Fibroblast of skin of right quadriceps (primary cell): ENCODE results near the gene ELAVL3.
A peak's percentile ranks its signal among the peaks of the same experiment; 100 is the strongest.
"Not testable (repeated sequence)": the region's sequence is repeated elsewhere in the genome, so short reads cannot be mapped to it uniquely, and the experiment has no call there.

Experiments used
- DNase-seq: peaks from one replicate; pipeline ENCODE4 v3.0.0-alpha.2; 2013

The ELAVL3 gene

DNA sequence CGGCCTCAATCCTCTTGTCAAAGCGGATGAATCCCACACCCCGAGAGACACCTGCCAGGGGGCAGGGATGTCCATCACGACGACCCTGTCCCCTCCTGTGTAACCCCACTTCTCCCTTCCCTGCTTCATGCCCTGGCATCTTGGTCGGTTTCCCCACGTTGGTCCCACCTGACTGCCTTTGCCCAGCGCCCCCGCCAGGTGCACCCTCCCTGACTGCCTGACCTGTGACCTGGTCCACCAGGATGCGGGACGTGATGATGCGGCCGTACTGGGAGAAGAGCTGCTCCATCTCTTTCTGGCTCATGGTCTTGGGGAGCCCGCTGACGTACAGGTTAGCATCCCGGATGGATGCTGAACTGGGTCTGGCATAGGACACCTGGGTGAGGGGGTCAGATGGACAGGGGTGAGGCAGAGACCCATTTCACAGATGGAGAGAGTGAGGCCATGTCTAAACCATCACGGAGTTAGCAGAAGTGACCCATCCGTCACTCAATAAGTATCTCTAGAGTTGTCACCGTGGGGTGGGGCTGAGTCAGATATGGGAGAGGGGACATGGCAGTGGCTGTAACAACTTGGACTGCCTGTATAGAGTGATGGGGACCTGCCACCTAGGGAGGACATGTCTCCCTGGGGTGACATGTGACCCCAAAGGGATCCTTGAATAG lies 22.5 kb downstream of the ELAVL3 start:
- DNase-seq = no peak

DNA sequence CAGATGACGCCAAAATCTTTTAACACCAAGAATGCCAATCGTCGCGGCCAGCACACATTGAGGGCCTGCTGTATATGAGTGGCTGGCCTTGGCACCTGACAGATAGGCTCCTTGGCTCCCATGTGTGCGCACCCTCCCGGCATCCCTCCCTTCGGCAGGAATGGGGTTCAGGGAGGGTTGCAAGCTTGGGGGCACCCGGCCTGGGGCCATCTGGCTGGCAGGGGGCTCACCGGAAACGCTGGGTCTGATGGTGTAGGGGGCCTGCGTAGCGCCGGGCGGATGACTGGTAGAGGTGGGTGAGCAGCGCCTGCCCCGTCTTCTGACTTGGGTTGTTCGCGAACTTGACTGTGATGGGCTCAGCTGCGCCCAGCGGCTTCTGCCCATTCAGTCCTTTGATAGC lies 23.0 kb downstream of the ELAVL3 start:
- no peak for DNase-seq

DNA sequence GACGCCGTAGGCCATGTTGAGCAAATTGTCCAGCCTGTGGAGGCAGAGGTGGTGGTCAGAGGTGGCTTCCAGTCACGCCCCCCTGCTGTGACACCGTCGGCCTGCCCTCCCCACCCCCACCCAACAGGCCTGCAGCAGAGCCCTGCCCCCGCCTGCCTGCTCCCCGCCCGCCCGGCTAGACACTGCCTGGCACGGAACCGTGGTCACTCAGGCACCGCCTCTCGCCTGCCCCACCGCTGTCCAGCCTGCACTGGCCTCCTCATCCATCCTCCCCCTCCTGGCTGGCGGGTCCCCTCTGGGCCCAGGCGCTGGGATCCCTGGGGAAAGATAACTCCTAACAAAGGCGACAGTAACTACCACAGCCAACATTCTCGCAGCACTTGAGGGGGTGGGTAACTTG lies 23.7 kb downstream of the ELAVL3 start:
- no peak for DNase-seq

DNA sequence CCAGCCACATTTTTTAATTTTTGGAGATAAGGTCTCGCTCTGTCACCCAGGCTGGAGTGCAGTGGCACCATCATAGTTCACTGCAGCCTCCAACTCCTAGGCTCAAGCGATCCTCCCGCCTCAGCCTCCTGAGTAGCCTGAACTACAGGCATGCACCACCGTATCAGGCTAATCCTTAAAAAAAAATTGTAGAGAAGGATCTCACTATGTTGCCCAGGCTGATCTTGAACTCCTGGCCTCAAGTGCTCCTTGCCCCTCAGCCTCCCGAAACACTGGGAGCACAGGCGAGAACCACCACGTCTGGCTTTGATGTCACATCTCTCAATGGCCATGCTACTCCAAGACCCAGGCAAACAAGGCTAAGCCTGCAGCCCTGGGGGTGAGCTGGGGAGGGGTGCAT lies 24.2 kb downstream of the ELAVL3 start:
- DNase-seq = no peak

DNA sequence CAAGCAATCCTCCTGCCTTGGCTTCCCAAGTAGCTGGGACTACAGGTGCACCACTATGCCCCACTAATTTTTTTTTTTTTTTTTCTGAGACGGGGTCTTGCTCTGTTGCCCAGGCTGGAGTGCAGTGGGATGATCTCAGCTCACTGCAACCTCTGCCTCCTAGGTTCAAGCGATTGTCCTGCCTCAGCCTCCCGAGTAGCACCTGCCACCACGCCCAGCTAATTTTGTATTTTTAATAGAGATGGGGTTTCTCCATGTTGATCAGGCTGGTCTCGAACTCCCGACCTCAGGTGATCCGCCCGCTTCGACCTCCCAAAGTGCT lies 25.7 kb downstream of the ELAVL3 start:
- not testable (repeated sequence) for DNase-seq

DNA sequence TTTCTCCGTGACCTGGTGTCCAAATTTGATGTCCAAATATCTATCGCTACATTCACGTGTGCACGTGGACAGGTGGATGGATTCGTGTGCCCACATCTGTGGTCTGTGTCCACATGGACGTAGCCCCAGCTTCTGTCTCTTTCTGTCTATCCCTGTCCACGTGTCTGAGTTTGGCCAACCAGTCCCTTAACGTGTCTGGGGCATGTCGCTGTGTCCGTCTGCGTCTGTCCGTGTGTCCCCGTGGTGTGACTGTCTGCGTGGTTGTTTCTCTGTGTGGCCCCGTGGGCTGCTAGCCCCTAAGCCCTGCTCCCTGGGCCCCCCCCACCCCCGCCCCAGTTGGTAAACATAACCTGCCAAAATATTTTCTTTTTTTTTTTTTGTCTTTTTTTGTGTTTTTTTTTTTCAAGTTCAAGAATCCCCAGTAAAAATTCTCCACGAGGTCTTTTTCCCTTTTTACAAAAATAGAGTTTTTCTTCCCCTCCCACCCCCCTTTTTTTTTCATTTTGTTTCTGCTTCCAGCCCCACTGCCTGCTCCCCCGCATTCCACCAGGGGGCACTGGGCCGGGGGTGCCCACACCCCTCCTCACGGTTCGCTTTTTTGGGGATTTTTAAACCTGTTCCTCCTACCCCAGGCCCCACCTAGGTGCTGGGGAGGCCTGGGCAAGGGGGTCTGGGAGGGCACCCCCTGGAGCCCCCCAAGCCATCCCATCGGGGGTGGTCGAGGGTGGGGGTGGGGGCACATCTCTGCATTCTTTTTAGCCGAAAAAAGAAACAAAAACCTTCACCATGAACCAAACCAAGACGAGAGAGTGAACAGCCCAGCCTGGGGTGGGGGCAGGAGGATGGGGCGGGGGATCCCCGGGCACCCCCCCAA lies 27.1 kb downstream of the ELAVL3 start:
- no peak for DNase-seq

DNA sequence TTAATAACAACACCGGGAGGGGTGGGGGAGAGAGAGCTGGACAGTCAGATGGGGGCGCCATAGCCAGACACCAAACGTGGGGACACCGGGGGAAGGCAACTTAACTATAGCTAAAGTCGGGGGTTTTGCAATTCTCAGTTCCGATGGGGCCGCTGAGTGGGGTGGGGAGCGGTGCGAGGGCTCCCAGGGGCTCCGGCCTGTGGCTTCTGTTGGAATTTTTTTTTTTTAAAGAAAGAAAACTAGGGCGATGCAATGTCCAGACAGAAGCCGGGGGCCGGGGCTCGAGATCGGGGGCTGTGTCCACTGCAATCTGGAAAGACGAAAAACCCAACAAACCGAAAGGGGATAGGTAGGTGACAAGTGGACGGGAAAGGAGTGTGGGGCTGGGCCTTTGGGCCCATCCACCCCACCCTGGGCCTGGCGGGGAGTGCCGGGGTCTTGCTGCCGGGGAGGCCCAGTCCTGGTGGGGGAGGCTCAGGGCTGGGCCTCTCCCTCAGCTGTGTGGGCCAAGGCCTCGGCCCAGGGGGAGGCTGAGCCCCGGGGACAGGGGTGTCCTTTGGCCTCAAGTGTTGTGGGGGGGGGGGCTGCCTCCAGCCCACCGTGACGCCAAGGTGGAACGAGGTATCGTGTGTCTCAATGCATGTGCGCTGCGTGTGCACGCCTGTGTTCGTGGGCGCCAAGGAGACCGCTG lies 28.1 kb downstream of the ELAVL3 start:
- DNase-seq = no peak

DNA sequence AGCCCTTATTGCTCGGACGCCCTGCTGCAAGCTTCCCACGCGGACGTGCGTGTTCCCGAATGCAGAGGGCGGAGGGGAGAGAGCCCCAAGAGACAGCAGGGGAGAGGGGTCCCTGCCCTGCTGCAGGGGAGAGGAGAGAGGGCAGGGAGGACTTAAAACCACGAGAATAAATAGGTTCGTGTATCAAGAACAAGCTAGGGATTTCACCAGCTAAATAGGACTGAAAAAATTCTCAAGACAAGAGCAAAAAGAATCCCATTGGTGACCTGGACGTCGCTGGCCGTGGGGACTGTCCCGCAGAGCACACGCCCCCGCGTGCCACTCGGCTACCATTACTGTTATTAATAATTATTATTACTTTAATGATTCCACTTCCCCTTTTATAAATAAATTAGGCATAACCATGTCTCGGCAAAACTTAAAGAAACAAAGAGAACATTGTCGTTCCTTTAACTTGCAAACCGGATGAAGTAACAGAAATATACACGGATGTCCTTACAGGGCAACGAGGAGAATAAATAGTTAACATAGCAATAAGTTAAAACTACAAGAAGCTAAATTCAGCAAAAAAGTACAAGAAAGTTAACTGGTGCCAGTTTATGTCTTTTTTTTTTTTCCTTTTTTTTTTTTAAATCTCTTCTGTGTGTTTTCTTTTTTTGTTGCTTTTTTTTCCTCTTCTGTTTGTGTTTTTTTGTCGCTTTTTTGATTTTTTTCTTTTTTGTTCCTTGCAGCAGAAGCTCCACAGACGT lies 28.8 kb downstream of the ELAVL3 start:
- DNase-seq = no peak

DNA sequence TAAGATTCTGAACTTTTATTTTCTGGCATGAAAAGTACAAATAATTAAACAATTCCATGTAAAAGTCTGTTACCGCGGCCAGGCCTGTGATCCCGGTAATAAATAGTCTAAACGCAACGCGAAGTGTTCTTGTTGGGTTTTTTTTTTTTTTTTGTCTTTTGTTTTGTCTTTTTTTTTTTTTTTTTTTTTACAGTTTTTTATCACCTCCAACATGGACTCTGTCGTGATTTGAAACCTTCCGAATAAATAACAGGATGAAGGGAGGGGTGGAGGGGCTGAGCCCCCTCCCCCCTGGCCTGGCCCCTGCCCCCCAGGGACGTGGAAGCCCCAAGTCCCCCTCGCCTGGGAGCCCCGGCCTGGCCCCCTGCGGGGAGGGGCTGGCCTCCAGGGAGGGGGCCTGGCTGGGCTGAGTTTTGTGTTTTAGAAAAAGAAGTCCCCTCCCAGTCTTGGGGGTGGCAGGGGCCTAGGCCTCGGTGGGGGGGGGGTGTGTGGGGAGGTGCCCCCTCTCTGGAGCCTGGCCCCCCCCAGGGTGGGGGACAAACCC lies 29.4 kb downstream of the ELAVL3 start:
- DNase-seq = no peak

DNA sequence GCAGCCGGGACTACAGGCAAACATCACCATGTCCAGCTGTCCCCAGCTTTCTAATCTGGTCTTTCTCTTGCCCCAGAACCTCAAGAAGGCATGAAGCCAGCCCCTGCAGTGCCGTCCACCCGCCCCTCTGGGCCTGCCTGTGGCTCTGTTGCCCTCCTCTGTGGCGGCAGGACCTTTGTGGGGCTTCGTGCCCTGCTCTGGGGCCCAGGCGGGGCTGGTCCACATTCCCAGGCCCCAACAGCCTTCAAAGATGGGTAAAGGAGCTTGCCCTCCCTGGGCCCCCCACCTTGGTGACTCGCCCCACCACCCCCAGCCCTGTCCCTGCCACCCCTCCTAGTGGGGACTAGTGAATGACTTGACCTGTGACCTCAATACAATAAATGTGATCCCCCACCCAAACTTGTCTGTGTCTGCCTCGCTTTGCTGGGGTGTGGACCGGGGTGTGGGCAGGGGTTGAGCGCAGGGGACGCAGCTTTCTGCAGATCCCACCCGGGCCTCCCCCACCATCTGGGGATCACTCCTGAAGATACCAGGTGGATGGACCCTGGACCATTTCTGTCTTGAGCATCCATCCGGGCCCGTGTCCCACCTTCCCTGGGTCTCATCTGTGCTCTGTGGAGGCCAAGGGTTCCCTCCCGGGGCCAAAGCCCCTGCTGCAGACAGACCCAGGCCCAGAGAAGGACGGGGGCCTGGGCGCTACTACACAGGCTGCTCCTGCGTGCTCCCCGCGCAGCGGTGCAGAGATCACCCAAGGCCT lies 30.1 kb downstream of the ELAVL3 start:
- no peak for DNase-seq

DNA sequence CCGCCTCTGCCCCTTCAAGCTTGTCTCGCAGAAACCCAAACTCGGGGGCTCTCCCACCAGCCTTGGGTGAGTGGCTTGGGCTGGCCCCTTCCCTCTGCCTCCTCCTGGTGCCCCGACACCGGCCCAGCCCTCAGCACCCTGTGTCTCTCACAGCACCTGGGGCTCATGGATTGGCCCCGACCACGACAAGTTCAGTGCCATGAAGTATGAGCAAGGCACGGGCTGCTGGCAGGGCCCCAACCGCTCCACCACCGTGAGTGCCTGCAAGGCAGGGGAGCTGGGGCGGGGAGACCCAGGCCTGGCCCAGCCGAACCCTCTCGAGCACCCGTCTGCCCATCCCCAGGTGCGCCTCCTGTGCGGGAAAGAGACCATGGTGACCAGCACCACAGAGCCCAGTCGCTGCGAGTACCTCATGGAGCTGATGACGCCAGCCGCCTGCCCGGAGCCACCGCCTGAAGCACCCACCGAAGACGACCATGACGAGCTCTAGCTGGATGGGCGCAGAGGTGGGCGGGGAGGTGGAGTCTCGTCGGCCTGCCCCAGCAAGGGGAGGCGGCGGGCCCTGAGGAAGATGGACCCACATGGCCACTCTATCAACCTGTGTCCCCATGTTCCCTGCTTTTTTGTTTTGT lies 31.8 kb downstream of the ELAVL3 start:
- no peak for DNase-seq

DNA sequence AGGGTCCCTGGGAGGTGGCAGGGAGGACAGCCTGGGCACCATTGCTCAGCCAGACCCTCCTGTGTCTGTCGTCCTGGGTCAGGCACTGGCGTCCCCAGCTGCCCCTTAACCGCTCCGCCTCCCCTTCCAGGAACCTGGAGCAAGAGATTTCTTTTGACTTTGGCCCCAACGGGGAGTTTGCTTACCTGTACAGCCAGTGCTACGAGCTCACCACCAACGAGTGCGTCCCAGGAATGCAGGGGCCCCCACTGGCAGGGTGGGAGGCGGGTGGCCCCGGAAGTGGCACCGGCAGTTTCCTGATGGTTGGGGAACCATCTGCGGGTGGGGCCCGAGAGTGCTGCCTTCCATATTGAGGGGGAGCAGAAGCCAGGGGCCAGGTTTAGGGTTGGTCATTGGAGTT lies 32.4 kb downstream of the ELAVL3 start:
- no peak for DNase-seq

DNA sequence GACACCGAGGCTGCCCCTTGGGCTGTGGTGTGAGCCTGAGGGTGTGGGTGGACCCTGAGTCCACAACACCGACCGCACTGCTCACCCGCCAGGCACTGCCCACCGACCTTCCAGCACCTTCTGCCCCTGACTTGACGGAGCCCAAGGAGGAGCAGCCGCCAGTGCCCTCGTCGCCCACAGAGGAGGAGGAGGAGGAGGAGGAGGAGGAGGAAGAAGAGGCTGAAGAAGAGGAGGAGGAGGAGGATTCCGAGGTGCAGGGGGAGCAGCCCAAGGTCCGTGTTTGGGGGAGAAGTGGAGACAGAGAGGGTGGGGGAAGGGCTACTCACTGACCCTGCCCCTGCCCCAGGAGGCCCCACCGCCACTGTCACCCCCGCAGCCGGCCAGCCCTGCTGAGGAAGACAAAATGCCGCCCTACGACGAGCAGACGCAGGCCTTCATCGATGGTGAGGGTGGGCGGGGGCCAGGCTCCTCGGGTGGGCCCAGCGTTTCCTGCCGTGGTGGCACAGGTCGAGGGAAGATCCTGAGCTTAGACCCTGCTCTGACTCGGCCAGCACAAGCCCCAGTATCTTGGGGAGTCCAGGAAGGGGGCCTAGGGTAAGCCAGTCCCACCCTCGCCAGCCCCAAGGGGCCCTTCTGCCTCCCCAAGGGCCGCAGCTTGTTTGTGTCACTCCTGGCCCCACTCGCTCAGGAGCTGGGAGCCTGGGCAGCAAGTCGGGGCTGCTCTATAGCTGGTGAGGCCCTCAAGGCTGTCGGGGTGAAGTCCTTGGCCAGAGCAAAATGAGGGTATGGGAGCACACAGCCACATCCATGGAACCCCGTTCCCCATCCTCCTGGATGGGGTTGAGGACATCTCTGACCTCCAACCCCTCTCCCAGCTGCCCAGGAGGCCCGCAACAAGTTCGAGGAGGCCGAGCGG lies 33.2 kb downstream of the ELAVL3 start:
- DNase-seq = no peak

DNA sequence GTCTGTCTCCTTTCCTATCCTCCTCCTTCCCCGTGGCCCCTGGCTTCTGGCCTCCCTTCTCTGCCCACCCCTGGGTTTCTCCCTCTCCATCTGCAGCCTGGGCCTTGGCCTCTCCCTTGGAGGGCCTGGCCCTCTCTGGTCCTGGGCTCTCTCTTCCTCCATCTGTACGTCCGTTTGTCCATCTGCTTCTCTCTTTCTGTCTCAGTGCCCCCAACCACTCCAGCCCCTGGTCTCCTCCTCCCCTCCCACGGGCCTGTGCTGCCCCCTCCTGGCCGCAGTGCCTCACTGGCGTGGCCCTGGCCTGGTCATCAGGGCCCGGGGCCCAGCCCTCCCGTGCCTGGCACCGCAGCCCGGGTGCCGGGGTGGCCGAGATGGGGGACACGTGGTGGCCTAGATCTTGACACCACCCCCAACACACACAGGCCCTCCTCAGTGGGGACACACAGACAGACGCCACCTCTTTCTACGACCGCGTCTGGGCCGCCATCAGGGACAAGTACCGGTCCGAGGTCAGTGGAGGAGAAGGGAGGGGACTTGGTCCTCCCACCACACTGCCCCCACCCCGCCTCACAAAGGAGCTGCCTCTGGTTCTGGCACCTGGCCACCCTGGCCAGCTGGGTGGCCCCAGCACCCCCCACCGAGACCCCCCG lies 34.1 kb downstream of the ELAVL3 start:
- peak; percentile 24 for DNase-seq

DNA sequence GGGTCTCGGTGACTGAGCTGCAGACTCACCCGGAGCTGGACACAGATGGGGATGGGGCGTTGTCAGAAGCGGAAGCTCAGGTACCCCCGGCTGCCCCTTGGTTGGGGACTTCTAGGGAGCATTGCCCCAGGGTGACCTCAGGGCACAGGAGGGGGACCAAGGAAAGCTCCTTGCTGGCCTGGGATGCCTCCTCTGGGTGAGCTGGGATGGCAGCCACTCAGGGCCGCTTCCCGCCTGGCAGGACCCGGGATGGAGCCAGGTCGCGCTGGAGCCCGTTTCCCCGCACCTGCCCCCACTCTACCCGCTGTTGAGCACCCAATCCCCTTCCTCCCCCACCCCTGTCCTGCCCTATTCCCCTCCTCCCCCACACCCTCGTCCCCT lies 34.6 kb downstream of the ELAVL3 start:
- no peak for DNase-seq

DNA sequence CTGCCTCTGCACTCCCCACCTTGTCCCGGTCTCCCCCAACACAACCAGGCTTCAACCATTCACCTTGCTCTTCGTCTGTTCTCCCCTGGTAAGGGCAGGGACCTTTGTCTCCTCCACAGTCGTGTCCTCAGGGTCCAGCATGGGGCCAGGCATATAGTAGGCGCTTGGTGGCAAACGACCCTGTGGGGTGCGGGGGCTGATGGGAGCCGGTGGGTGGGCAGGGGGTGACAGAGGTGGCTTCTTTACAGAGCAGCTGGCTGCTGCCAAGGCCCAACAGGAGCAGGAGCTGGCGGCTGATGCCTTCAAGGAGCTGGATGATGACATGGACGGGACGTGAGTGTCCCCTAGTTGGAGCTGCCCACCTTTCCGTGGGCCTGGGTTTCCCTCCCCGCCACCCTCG lies 35.7 kb downstream of the ELAVL3 start:
- DNase-seq = no peak

DNA sequence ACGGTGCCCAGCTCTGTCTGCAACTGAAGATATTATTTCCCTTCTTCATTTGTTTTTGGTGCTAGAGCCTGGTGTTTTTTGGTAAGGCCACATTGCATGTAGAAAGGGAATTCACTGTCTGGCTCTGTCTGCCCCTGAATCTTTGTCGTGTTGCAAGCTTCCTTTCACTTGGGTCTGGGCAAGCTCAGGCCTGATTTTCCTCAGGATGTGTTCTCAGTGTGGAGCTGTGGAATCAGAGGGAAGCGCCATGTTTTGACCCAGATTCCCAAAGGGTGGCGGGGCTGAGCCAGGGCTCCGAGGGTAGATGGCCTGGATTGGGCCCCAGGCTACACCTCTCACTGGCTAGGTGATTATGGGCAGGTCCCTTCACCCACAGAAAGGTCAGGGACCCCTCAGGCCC lies 36.8 kb downstream of the ELAVL3 start:
- no peak for DNase-seq

DNA sequence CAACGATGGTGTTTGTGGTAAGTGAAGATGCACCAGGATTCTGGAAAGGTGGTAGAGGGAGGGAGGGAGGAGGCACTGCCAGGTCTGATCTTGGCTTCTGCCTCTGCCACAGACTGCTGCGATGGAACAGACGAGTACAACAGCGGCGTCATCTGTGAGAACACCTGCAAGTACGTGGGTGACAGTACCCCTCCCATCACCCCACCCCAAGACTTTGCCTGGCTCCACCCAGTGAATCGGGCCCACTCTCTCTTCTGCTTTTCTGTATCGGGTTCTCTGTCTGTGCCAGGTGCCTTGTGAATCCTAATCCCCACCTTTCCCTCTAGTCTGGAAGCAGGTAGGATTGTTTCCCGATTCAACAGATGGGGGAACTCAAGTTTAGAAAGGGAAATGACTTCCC lies 42.9 kb downstream of the ELAVL3 start:
- DNase-seq = no peak

DNA sequence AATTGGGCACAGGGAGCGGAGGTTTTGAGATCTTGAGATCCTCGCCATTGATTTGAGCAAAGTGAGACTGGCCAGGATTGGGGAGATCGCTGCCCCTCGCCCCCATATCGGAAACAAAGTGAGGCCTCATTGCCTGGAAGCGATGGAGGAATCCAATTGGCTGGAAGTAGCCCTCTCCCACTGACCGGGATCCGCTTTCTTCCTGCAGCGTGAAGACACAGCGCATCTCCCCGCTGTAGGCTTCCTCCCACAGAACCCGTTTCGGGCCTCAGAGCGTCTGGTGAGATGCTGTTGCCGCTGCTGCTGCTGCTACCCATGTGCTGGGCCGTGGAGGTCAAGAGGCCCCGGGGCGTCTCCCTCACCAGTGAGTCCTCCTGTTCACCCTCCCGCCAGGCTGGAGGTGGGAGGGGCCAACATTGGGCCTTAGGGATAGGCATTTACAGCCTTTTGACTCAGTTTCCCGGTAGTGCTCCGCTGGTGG lies 45.0 kb downstream of the ELAVL3 start:
- peak; percentile 13 for DNase-seq
